Liver (tissue), 9 donors: ENCODE results near the gene RGS7. TPM values are rescaled to one million over a fixed set of nuclear protein-coding genes. Genes with fewer than 3 reads are reported as not detected.

ENCODE experiments used
- DNase-seq: peaks from one replicate; pipeline ENCODE4 v3.0.0-alpha.2; 2017; ENCODE audit warnings: low spot score
- H3K27ac ChIP-seq, 2 donors: one replicate each; pipeline ENCODE4 v1.7.0; 2013; ENCODE audit warnings: inconsistent platforms in 2 of 2, low read length in 2 of 2, control low read depth in 1 of 2, low read depth in 1 of 2, mild to moderate bottlenecking in 1 of 2
- H3K27me3 ChIP-seq, 4 donors: one replicate each; pipeline versions ENCODE4 v1.6.1 to v1.7.0; 2013; ENCODE audit warnings: low read length in 3 of 4, inconsistent platforms in 1 of 4, mild to moderate bottlenecking in 1 of 4, moderate library complexity in 1 of 4; ENCODE audit not compliant: control insufficient read depth in 4 of 4, insufficient read depth in 4 of 4
- H3K36me3 ChIP-seq, 4 donors: one replicate each; pipeline versions ENCODE4 v1.6.1 to v1.7.0; 2013; ENCODE audit warnings: low read length in 3 of 4, mild to moderate bottlenecking in 3 of 4, low read depth in 1 of 4, moderate library complexity in 1 of 4; ENCODE audit not compliant: control insufficient read depth in 4 of 4, insufficient read depth in 3 of 4
- H3K4me1 ChIP-seq, 4 donors: one replicate each; pipeline versions ENCODE4 v1.6.1 to v1.7.0; 2013; ENCODE audit warnings: low read length in 3 of 4, mild to moderate bottlenecking in 3 of 4, moderate library complexity in 1 of 4; ENCODE audit not compliant: control insufficient read depth in 4 of 4, insufficient read depth in 4 of 4
- H3K4me3 ChIP-seq, 3 donors: one replicate each; pipeline versions ENCODE4 v1.6.1 to v1.7.0; 2013; ENCODE audit warnings: low read length in 3 of 3, control low read depth in 1 of 3, low read depth in 1 of 3, mild to moderate bottlenecking in 1 of 3
- H3K9ac ChIP-seq, 2 donors: one replicate each; pipeline ENCODE4 v1.7.0; 2013; ENCODE audit warnings: low read length in 2 of 2, mild to moderate bottlenecking in 2 of 2, moderate library complexity in 2 of 2, control low read depth in 1 of 2, low read depth in 1 of 2
- H3K9me3 ChIP-seq, 4 donors: one replicate each; pipeline versions ENCODE4 v1.6.1 to v1.7.0; 2013; ENCODE audit warnings: low read length in 3 of 4; ENCODE audit not compliant: control insufficient read depth in 4 of 4
- EGR1 ChIP-seq, 2 donors: IDR thresholded peaks; 2 replicates each; pipeline ENCODE4 v1.6.1; 2016 to 2018; ENCODE audit warnings: antibody characterized with exemption in 2 of 2, low read depth in 2 of 2
- FOXA1 ChIP-seq: IDR thresholded peaks from 2 replicates; pipeline ENCODE4 v1.6.1; 2016; ENCODE audit warnings: antibody characterized with exemption
- FOXA2 ChIP-seq: IDR thresholded peaks from 2 replicates; pipeline ENCODE4 v1.6.1; 2016; ENCODE audit warnings: antibody characterized with exemption
- GABPA ChIP-seq, 2 donors: IDR thresholded peaks in 1 of 2; conservative IDR thresholded peaks in 1 of 2; 2 replicates each; pipeline ENCODE4 v1.6.1; 2016; ENCODE audit warnings: antibody characterized with exemption in 2 of 2, mild to moderate bottlenecking in 1 of 2, moderate library complexity in 1 of 2
- HNF4A ChIP-seq, 2 donors: conservative IDR thresholded peaks; 2 replicates each; pipeline ENCODE4 v1.6.1; 2016; ENCODE audit warnings: antibody characterized with exemption in 2 of 2, mild to moderate bottlenecking in 2 of 2
- HNF4G ChIP-seq: IDR thresholded peaks from 2 replicates; pipeline ENCODE4 v1.6.1; 2016; ENCODE audit warnings: antibody characterized with exemption
- JUND ChIP-seq, 2 donors: IDR thresholded peaks; 2 replicates each; pipeline ENCODE4 v1.6.1; 2016; ENCODE audit warnings: antibody characterized with exemption in 2 of 2
- MAX ChIP-seq: IDR thresholded peaks from 2 replicates; pipeline ENCODE4 v1.6.1; 2016; ENCODE audit warnings: antibody characterized with exemption
- NR2F2 ChIP-seq: IDR thresholded peaks from 2 replicates; pipeline ENCODE4 v1.6.1; 2016; ENCODE audit warnings: antibody characterized with exemption
- RAD21 ChIP-seq, 2 donors: IDR thresholded peaks; 2 replicates each; pipeline ENCODE4 v1.6.1; 2016; ENCODE audit warnings: antibody characterized with exemption in 2 of 2, mild to moderate bottlenecking in 2 of 2
- RXRA ChIP-seq, 2 donors: IDR thresholded peaks; 2 replicates each; pipeline ENCODE4 v1.6.1; 2017 to 2018; ENCODE audit warnings: antibody characterized with exemption in 2 of 2, mild to moderate bottlenecking in 1 of 2
- SP1 ChIP-seq: IDR thresholded peaks from 2 replicates; pipeline ENCODE4 v1.6.1; 2018; ENCODE audit warnings: antibody characterized with exemption, mild to moderate bottlenecking
- TAF1 ChIP-seq: conservative IDR thresholded peaks from 2 replicates; pipeline ENCODE4 v1.6.1; 2016; ENCODE audit warnings: antibody characterized with exemption, mild to moderate bottlenecking
- YY1 ChIP-seq: IDR thresholded peaks from 2 replicates; pipeline ENCODE4 v1.6.1; 2016; ENCODE audit warnings: antibody characterized with exemption, mild to moderate bottlenecking
- WGBS: extraction: QIAGEN DNeasy Blood & Tissue Kit; methylation state at CpG from one replicate; pipeline ENCODE4 v1.1.7; 2013; 5-methylcytosine and 5-hydroxymethylcytosine counted together
- polyA plus RNA-seq, 2 donors: library from polyadenylated mRNA; stranded (reverse) in 1 of 2; unstranded in 1 of 2; fragments of 200-250 nt in 1 of 2; fragments of >200 nt in 1 of 2; fragmentation: Nextera tagmentation in 1 of 2; extraction: Ambion mirVana in 1 of 2; gene quantifications; one replicate each; pipeline versions ENCODE4 v1.2.1 to v1.2.3, GENCODE V29; 2013 to 2015
- total RNA-seq, 2 donors: library from RNA; depleted of rRNA; stranded (reverse); fragments of >200 nt; gene quantifications; one replicate each; pipeline ENCODE4 v1.2.3, GENCODE V29; 2014
- TF ChIP-seq, protein P1 (sequence below): IDR thresholded peaks from 2 replicates; pipeline ENCODE4 v1.6.1; 2016; ENCODE audit warnings: antibody characterized with exemption
- TF ChIP-seq, protein P2 (sequence below): IDR thresholded peaks from 2 replicates; pipeline ENCODE4 v1.6.1; 2016; ENCODE audit warnings: antibody characterized with exemption
- TF ChIP-seq, protein P3 (sequence below): fragments of 150-350 bp; IDR thresholded peaks from 2 replicates; pipeline ENCODE4 v1.5.1; 2017; ENCODE audit warnings: improper control_type of control experiment, low read depth, low read length; ENCODE audit not compliant: missing input control
- TF ChIP-seq, protein P4 (sequence below): IDR thresholded peaks from 2 replicates; pipeline ENCODE4 v1.6.1; 2016; ENCODE audit warnings: antibody characterized with exemption, mild to moderate bottlenecking
- donor health status: healthy.
- donor health status: healthy.
- donor health status: healthy.
- donor health status: healthy.
- donor health status: healthy.

RGS7 gene
- total and polyA plus RNA-seq, 4 donors = 0.05 to 0.18 TPM; not detected in 2

DNA sequence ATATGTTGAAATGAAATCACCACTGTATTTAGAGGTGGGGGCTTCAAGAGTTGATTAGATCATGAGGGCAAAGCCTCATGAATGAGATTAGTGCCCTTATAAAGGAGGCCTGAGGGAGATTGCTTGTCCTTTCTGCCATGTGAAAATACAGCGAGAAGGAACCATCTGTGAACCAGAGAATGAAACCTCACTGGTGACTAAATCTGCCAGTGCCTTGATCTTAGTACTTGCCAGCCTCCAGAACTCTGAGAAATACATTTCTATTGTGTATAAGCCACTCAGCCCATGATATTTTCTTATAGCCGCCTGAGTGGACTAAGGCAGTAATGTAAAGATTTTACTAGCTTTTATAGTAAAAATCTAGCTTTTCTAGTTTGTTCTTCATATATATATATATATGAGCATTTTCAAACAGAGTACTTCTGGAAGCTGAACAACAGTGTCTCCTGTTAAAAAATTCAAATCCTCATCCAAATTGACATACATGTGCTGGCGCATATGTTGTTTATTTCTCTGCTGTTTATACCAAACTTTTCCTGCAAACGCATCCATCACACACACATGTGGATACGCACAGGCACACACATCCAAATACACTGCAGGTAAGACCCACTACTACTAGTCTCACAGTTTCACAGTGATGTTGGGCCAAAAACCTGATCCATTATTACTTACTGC is 213.1 kb downstream of the RGS7 start:
- H3K27me3 ChIP-seq = no peaks in the 10 kb centered on the region
- no peaks in the 10 kb centered on the region for H3K36me3 ChIP-seq
- H3K27ac ChIP-seq = no peak overlapping the region
- DNase-seq = no peak
- WGBS = 92% methylated on average over 5 of the region's 5 CpGs
- TF ChIP-seq SP1 = no peak
- no peak for TF ChIP-seq FOXA1
- TF ChIP-seq, protein P1, sequence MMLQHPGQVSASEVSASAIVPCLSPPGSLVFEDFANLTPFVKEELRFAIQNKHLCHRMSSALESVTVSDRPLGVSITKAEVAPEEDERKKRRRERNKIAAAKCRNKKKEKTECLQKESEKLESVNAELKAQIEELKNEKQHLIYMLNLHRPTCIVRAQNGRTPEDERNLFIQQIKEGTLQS = no peak
- TF ChIP-seq, protein P2, sequence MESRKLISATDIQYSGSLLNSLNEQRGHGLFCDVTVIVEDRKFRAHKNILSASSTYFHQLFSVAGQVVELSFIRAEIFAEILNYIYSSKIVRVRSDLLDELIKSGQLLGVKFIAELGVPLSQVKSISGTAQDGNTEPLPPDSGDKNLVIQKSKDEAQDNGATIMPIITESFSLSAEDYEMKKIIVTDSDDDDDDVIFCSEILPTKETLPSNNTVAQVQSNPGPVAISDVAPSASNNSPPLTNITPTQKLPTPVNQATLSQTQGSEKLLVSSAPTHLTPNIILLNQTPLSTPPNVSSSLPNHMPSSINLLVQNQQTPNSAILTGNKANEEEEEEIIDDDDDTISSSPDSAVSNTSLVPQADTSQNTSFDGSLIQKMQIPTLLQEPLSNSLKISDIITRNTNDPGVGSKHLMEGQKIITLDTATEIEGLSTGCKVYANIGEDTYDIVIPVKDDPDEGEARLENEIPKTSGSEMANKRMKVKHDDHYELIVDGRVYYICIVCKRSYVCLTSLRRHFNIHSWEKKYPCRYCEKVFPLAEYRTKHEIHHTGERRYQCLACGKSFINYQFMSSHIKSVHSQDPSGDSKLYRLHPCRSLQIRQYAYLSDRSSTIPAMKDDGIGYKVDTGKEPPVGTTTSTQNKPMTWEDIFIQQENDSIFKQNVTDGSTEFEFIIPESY = no peak
- H3K4me3 ChIP-seq = no peak overlapping the region
- peaks cover 0 to 2% (median under 1%) of the 10 kb centered on the region in 4 donors for H3K9me3 ChIP-seq
- no peaks in the 10 kb centered on the region for H3K4me1 ChIP-seq
- H3K9ac ChIP-seq = no peak overlapping the region

DNA sequence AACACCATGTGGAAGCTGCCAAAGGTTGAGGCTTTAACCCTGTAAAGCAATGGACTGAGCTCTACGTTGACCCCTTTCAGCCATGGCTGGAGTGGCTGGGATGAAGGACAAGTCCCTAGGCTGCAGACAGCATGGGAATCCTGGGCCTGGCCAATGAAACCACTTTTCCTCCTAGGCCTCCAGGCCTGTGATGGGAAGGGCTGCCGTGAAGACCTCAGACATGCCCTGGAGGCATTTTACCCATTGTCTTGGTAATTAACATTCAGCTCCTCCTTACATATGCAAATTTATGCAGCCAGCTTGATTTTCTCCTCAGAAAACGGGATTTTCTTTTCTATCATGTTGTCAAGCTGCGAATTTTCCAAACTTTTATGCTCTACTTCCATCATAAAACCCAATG is 214.5 kb downstream of the RGS7 start:
- no peak for TF ChIP-seq RAD21 (IDR thresholded peaks at IDR 0.05)
- TF ChIP-seq YY1 = no peak
- TF ChIP-seq, protein P3, sequence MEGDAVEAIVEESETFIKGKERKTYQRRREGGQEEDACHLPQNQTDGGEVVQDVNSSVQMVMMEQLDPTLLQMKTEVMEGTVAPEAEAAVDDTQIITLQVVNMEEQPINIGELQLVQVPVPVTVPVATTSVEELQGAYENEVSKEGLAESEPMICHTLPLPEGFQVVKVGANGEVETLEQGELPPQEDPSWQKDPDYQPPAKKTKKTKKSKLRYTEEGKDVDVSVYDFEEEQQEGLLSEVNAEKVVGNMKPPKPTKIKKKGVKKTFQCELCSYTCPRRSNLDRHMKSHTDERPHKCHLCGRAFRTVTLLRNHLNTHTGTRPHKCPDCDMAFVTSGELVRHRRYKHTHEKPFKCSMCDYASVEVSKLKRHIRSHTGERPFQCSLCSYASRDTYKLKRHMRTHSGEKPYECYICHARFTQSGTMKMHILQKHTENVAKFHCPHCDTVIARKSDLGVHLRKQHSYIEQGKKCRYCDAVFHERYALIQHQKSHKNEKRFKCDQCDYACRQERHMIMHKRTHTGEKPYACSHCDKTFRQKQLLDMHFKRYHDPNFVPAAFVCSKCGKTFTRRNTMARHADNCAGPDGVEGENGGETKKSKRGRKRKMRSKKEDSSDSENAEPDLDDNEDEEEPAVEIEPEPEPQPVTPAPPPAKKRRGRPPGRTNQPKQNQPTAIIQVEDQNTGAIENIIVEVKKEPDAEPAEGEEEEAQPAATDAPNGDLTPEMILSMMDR = no peak
- TF ChIP-seq RXRA (IDR thresholded peaks at IDR 0.05) = no peak
- no peak for TF ChIP-seq TAF1
- TF ChIP-seq SP1 = no peak
- TF ChIP-seq, protein P2 = no peak
- no peak for TF ChIP-seq FOXA1
- no peak for TF ChIP-seq HNF4G
- TF ChIP-seq, protein P1 = no peak
- no peak for TF ChIP-seq MAX
- no peak for TF ChIP-seq EGR1 (IDR thresholded peaks at IDR 0.05; ENCODE audit: low read depth in 2 of 2)
- TF ChIP-seq NR2F2 = no peak
- TF ChIP-seq JUND (IDR thresholded peaks at IDR 0.05) = no peak
- no peak for TF ChIP-seq FOXA2
- TF ChIP-seq, protein P4, sequence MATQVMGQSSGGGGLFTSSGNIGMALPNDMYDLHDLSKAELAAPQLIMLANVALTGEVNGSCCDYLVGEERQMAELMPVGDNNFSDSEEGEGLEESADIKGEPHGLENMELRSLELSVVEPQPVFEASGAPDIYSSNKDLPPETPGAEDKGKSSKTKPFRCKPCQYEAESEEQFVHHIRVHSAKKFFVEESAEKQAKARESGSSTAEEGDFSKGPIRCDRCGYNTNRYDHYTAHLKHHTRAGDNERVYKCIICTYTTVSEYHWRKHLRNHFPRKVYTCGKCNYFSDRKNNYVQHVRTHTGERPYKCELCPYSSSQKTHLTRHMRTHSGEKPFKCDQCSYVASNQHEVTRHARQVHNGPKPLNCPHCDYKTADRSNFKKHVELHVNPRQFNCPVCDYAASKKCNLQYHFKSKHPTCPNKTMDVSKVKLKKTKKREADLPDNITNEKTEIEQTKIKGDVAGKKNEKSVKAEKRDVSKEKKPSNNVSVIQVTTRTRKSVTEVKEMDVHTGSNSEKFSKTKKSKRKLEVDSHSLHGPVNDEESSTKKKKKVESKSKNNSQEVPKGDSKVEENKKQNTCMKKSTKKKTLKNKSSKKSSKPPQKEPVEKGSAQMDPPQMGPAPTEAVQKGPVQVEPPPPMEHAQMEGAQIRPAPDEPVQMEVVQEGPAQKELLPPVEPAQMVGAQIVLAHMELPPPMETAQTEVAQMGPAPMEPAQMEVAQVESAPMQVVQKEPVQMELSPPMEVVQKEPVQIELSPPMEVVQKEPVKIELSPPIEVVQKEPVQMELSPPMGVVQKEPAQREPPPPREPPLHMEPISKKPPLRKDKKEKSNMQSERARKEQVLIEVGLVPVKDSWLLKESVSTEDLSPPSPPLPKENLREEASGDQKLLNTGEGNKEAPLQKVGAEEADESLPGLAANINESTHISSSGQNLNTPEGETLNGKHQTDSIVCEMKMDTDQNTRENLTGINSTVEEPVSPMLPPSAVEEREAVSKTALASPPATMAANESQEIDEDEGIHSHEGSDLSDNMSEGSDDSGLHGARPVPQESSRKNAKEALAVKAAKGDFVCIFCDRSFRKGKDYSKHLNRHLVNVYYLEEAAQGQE = no peak
- no peak for TF ChIP-seq GABPA (IDR thresholded peaks at IDR 0.05 in 1 of 2, conservative IDR thresholded peaks at IDR 0.05 in 1 of 2)
- TF ChIP-seq HNF4A (conservative IDR thresholded peaks at IDR 0.05) = no peak
- Histone ChIP-seq H3K36me3 (no peaks in the 10 kb centered on the region), H3K27ac (no peak overlapping the region), H3K4me3 (no peak overlapping the region), H3K4me1 (no peaks in the 10 kb centered on the region), H3K9me3 (peaks cover 0 to 2% (median under 1%) of the 10 kb centered on the region in 4 donors), H3K9ac (no peak overlapping the region), H3K27me3 (no peaks in the 10 kb centered on the region)
- 80% methylated on average over 4 of the region's 4 CpGs for WGBS
- DNase-seq = no peak
